Measurements from ENCODE around the gene ZNF785.

DNA sequence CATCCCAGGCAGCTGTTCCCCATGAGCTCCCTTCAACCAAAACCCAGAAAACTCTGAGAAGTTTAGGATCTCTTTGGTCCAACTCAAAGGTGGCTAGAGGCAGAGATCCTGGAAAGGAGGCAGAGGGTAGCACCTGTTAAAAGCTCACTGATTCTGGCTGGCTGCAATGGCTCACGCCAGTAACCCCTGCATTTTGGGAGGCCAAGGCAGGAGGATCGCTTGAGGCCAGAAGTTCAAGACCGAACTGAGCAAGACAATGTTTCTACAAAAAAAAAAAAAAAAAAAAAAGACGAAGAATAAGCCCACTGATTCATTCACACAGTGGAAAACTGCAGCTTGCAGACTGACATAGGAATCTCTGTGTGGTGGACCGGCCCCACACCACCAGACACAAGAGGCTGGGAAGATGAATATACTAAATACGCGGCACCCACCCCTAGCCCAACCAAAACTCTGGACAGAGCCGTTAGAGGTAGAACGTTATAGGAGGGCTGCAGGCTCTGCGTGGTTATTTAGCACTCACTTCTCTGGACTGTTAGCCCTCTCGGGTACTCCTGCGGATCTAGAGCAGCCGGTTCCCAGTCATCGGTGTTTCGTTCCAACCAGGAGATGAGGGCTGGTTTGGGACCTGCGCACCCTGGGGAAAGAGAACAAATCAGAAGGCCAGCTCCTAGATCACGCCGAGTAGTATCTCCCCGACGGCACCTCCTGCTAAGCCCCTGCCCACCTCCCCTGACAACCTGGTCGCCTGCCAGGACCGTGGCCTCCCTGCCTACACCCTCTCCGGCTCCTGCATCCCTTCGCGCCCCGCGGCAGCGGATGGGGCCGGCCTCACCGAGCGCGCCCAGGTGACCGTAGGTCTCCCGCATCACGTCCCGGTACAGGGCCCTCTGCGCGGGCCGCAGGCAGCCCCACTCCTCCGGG, 23.8 kb upstream of the ZNF785 start:
- TF ChIP-seq, protein P1, sequence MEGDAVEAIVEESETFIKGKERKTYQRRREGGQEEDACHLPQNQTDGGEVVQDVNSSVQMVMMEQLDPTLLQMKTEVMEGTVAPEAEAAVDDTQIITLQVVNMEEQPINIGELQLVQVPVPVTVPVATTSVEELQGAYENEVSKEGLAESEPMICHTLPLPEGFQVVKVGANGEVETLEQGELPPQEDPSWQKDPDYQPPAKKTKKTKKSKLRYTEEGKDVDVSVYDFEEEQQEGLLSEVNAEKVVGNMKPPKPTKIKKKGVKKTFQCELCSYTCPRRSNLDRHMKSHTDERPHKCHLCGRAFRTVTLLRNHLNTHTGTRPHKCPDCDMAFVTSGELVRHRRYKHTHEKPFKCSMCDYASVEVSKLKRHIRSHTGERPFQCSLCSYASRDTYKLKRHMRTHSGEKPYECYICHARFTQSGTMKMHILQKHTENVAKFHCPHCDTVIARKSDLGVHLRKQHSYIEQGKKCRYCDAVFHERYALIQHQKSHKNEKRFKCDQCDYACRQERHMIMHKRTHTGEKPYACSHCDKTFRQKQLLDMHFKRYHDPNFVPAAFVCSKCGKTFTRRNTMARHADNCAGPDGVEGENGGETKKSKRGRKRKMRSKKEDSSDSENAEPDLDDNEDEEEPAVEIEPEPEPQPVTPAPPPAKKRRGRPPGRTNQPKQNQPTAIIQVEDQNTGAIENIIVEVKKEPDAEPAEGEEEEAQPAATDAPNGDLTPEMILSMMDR (IDR thresholded peaks at IDR 0.05), result no peak
- no peak for TF ChIP-seq POLR2A (IDR thresholded peaks at IDR 0.05)
